ENCODE results near the gene TDRD5.
"Not testable (repeated sequence)": the region's sequence is repeated elsewhere in the genome, so short reads cannot be mapped to it uniquely, and the experiment has no call there.

The TDRD5 gene

GRCh38 chr1:179612361-179612760, 20.7 kb downstream of the TDRD5 start:
- DNase-seq, result no peak

GRCh38 chr1:179630719-179631118, 39.1 kb downstream of the TDRD5 start:
- no peak for DNase-seq

- DNase-seq, result no peak
These were observed 41.2 kb downstream of the TDRD5 start for GRCh38 chr1:179632868-179633267.

DNA sequence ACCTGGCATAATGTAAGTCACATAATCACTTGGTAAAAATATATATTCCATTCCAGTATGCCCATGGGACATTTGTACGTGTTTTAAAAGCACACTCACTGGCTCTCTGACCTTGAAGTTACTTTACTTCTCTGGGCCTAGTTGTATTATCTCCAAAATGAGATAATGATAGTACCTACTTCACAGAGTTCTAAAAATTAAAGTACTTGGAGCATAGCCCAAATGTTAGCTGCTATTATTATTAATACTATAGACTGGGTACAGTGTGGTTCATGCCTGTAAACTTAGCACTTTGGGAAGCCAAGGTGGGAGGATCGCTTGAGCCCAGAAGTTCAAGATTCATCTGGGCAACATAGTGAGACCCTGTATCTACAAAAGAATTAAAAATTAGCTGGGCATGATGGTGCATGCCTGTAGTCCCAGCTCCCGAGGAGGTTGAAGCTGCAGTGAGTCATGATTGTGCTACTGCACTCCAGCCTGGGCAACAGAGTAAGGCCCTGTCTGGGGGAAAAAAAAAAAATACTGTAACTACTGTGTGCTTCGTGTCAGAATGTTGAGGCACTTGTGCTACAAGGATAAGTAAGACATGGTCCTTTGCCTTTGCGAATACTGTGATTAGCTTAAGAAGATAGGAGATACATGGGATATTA, 45.7 kb downstream of the TDRD5 start:
- DNase-seq, result no peak

GRCh38 chr1:179661018-179661417, 69.4 kb downstream of the TDRD5 start:
- no peak for DNase-seq

DNA sequence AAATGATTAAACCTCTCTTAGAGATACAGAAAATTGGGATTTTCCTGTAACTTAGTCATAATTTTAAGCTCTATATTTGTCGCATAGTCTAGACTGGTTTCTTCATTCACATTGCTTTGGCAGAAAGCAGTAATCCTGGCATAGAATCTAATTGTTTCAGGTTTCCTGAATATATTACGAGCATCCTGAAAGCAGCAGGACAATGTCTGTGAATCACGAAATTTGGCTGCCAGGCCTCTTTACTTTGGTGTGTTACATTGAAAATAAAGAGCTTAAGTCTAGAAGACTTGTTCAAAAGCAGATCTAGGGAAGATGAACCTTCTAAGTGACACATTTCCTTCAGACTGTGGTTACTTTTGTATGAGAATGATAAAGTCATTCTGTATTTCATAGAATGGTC, 72.2 kb downstream of the TDRD5 start:
- DNase-seq, result no peak

- DNase-seq, result no peak
These were observed 86.2 kb downstream of the TDRD5 start for GRCh38 chr1:179677882-179678281.

- not testable (repeated sequence) for DNase-seq
These were observed 102.9 kb downstream of the TDRD5 start for GRCh38 chr1:179694530-179694929.

GRCh38 chr1:179702946-179703539, 111.4 kb downstream of the TDRD5 start:
- DNase-seq, result no peak

DNA sequence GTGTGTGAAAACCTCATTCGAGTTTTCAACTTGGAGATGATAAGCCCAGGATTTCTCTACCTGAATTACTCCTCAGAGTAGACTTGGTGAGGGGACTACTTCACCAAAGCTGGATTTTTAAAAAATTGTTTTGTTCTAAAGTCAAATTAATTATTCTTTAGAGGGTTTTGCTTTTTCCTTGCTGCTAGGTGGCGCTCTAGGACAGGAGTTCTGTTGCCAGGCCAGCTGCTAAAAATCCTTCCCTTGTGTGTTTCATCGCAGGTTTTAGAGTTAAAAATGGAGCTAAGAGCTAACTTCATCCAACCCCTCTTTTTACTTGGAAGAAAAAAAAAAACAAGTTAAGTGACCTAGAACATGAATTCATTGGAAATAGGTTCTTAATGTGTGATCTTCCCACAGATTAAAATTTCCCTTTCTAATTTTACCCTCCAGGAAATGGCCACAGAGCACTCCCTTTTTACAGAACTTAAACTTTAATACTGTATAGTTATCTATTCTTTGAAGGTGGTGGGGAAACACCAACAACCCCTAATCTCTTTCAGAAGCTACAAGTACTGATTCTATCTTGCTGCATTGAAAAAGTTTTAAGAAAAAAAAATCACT, 114.8 kb downstream of the TDRD5 start:
- DNase-seq, result peak; percentile 50

GRCh38 chr1:179707406-179707805, 115.8 kb downstream of the TDRD5 start:
- no peak for DNase-seq

DNA sequence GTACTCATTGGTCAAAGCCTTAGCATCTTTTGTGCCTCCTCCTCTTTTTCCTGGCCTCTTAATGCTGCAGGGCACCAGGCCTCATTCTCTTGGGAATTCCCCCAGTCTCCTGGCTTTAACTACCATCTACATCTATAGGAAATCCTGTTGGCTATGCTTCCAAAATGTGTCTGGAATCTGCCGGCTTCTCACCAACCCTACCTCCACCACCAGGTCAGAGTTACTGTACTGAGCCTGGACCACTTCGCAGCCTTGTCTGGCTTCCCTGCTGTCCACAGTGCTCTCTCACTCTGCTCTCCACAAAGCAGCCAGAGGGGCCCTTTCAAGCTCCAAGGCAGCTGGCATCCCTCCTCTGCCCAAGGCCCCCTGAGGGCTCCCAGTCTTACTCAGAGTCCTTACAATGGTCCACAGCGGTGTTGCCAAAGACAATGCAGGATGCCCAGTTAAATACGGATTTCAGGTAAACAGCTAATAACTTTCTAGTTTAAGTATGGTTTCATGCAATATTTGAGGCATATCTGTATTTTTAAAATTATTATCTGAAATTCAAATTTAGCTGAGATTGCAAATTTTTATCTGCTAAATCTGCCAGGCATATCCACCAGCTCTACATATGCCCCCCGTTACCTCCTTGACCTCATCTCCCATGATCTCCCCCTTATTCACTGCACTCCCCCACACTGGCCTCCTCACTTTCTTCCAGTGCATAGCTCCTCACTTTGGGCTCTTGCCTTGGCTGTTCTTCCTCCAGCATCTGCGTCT, 117.0 kb downstream of the TDRD5 start:
- no peak for DNase-seq

GRCh38 chr1:179709841-179710329, 118.3 kb downstream of the TDRD5 start:
- DNase-seq, result peak; percentile 3

GRCh38 chr1:179714159-179714558, 122.5 kb downstream of the TDRD5 start:
- DNase-seq, result no peak

DNA sequence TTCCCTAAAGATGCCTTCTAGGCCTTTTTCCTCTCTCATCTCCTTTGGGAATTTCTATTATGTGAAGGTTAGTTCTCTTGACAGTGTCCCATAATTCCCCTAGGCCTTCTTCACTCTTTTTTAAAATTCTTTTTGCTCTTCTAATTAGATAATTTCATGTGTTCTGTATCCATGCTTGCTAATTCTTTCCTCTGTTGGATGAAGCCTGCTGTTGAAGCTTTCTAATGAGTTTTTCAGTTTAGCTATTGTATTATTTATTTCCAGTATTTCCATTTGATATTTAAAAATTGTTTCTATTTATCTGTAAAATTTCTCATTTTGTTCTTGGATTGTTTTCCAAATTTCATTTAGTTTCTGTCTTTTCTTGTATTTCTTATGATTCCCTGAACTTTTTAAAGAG, 123.0 kb downstream of the TDRD5 start:
- no peak for DNase-seq

DNA sequence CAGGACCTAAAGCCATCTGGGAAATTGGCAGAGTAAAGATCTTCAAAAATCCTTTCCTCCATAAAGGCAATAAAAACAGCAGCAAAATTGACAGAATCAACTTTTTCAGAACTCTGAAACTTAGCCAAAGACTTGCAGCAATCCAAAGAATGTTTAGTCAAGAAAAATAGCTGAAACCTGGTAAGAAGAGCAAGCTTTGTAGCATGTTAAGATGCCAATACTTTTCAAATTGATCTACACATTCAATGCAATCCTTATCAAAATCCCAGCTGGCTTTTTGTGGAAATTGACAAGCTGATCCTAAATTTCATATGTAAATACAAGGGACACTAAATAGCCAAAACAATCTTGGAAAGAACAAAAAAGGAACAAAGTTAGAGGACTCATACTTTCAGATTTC, 127.6 kb downstream of the TDRD5 start:
- DNase-seq, result no peak

DNA sequence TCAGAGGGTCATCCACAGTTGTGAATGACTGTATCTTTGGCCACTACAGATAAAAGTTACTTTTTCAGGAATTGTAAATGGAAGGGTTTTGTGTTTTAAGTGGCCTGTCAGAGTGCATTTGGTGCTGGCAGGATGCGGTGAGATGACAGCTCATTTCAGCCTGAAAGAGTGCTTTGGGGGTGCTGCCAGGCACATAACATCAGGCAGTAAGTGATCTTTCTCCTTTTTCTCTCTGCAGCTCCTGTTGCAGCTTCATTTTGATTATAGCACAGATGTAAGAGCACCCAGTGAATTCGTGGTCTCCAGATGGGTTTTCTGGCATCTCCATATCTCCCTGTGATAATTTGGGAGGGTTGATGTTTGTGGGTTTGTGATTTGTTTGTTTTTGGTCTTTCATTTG, 136.6 kb downstream of the TDRD5 start:
- DNase-seq, result no peak

- DNase-seq, result no peak
These were observed 138.2 kb downstream of the TDRD5 start for GRCh38 chr1:179729881-179730280.

- DNase-seq, result no peak
These were observed 140.0 kb downstream of the TDRD5 start for GRCh38 chr1:179731643-179732042.
